ENCODE data around the gene ZBED4.
"Not testable (repeated sequence)": the region's sequence is repeated elsewhere in the genome, so short reads cannot be mapped to it uniquely, and the experiment has no call there.

The ZBED4 gene

GRCh38 chr22:49827271-49827852, 26.3 kb upstream of the ZBED4 start:
- DNase-seq = no peak

GRCh38 chr22:49827853-49828598, 25.6 kb upstream of the ZBED4 start, which contains the start of gene BRD1:
Gene BRD1 (minus strand): TSS chr22:49827873. CDS start chr22:49824317, 3,556 bp downstream.
- DNase-seq = peak; percentile 30

- no peak for DNase-seq
These were observed 25.1 kb upstream of the ZBED4 start for GRCh38 chr22:49828599-49828965.

GRCh38 chr22:49829044-49829853, 24.4 kb upstream of the ZBED4 start:
- no peak for DNase-seq

GRCh38 chr22:49833340-49834007, 20.2 kb upstream of the ZBED4 start:
- no peak for DNase-seq

- peak; percentile 85 for DNase-seq
These were observed 14.6 kb upstream of the ZBED4 start for GRCh38 chr22:49838771-49839717.

- DNase-seq = no peak
These were observed 8.4 kb upstream of the ZBED4 start for GRCh38 chr22:49845241-49845640.

GRCh38 chr22:49845666-49846459, 7.8 kb upstream of the ZBED4 start:
- no peak for DNase-seq

GRCh38 chr22:49847751-49848689, 5.6 kb upstream of the ZBED4 start:
- DNase-seq = no peak

GRCh38 chr22:49848690-49849160, 4.9 kb upstream of the ZBED4 start:
- DNase-seq = no peak

- DNase-seq = no peak
These were observed 4.3 kb upstream of the ZBED4 start for GRCh38 chr22:49849161-49850020.

- no peak for DNase-seq
These were observed 3.4 kb upstream of the ZBED4 start for GRCh38 chr22:49850021-49850911.

- DNase-seq = no peak
These were observed 2.5 kb upstream of the ZBED4 start for GRCh38 chr22:49850959-49851802.

GRCh38 chr22:49852568-49852897, 1.1 kb upstream of the ZBED4 start:
- DNase-seq = not testable (repeated sequence)

- DNase-seq = no peak
These were observed 562 bp downstream of the ZBED4 start for GRCh38 chr22:49853981-49854831.
